Activated T-helper 1 cell treated with anti-CD3 and anti-CD28 coated beads, Interleukin-12 subunit alpha, Interleukin-12 subunit beta, Interleukin-2, Interleukin-4 antibody, amounts not matched to agents 30 ng/mL and 10 ng/mL and 1 ng/mL, durations not matched to agents 14 hours and 24 hours and 36 hours (primary cell): ENCODE results near the gene ATXN3. TPM values are rescaled to one million over a fixed set of nuclear protein-coding genes. Genes with fewer than 3 reads are reported as not detected.

ENCODE experiments used
- DNase-seq: peaks from one replicate; pipeline ENCODE4 v3.0.0; 2021; ENCODE audit warnings: low spot score
- H3K27ac Mint-ChIP-seq: one replicate; pipeline ENCODE4 v1.8.0; 2021; ENCODE audit warnings: mild to moderate bottlenecking, mixed read lengths
- H3K27me3 Mint-ChIP-seq: one replicate; pipeline ENCODE4 v1.8.0; 2022; ENCODE audit warnings: mild to moderate bottlenecking, moderate library complexity, mixed read lengths; ENCODE audit not compliant: insufficient read depth
- H3K36me3 Mint-ChIP-seq: one replicate; pipeline ENCODE4 v1.8.0; 2021; ENCODE audit warnings: low read depth, mixed read lengths
- H3K4me1 Mint-ChIP-seq: one replicate; pipeline ENCODE4 v1.8.0; 2021; ENCODE audit warnings: low read depth, mixed read lengths
- H3K4me3 Mint-ChIP-seq: one replicate; pipeline ENCODE4 v1.8.0; 2021; ENCODE audit warnings: mild to moderate bottlenecking, moderate library complexity, mixed read lengths
- H3K9me3 Mint-ChIP-seq: one replicate; pipeline ENCODE4 v1.8.0; 2021; ENCODE audit warnings: mixed read lengths
- intact Hi-C: fragments of 100-400 bp; cut with micrococcal nuclease; formaldehyde crosslinking; loops from one replicate; pipeline ENCODE4 v1.15.1; 2024
- total RNA-seq: library from RNA; stranded (reverse); gene quantifications from 2 replicates; pipeline ENCODE4 v1.2.3, GENCODE V29; 2022

Gene ATXN3
- total RNA-seq: 27.3 and 27.5 TPM in 2 replicates

DNA sequence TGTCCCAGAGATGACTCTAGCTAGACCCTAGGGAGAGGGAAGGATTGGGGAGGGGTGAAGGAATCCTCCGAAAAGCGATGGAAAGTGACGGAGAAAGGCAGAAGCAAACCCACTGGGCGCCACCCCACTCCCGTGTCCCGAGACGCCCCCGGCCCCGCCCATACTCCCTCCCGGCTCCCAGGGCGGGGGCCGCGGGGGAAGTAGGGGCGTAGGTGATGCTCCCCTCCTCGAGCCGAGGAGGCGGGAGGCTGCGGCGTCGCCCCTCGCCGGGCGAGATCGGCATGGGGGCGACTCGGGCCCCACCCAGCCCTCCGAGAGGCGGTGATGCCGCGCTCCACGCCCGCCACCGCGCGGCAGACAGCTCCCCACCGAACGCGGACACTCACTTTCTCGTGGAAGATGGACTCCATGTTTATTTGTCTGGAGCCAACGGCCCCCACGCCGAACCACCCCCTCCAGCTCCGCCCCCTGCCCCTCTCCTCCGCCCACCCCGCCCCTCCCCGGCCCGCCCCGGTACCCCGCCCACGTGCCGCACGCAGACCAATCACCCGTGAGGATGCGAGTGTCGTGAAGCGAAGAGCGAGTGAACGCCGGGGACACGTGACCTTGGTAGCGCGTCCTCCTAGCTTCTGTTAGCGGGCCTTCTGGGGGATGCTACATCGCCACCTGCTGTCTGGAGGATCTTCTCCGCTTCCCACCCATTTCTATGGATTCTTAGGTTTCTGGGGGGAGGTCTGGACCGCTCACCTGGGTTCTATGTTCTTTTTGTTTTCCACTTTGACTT lies at the start of gene ATXN3:
Gene ATXN3, minus strand, starts transcription at position 440 of the 784 bp plus-strand sequence. Its CDS starts 30 bp downstream, at position 410.
- H3K27ac Mint-ChIP-seq: peak within 1 kb of the TSS; percentile 97
- no peaks in the 10 kb centered on the region for H3K9me3 Mint-ChIP-seq
- H3K36me3 Mint-ChIP-seq: no peaks in the 10 kb centered on the region
- peak within 1 kb of the TSS; percentile 99 for H3K4me3 Mint-ChIP-seq
- peak; percentile 93 for DNase-seq
- H3K27me3 Mint-ChIP-seq: no peaks in the 10 kb centered on the region
- H3K4me1 Mint-ChIP-seq: peaks cover 42% of the 10 kb centered on the region
- intact Hi-C loops: loop anchor here (1.0 to 10.0 kb wide), 9 partner anchors 15 to 1279 kb away; partner anchors contain the start of genes CPSF2, GOLGA5, NDUFB1 and RPS6KA5

DNA sequence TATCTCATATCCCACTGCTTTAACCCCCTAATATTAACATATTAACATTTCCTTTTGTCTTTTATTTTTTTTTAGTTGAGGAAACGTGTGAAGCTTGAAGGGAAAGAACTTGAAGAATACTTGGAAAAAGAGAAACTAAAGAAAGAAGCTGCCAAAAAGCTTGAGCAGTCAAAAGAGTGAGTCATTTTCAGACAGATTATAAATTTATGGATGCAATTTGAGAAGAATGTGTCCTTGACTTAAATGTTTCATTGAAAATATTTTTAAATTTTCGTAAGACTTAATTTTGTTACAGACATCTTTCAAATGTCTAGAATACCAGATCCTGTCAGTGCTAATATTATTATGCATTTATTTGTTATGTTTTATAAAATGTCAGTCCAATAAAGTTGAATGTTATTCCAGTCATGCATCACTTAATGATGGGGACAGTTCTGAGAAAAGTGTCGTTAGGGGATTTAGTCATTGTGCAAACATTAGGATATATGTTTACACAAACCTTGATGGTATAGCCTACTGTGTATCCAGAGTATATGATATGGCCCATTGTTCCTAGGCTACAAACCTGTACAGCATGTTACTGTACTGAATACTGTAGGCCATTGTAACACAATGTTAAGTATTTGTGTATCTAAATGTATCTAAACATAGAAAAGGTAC lies 48.0 kb upstream of the ATXN3 start:
- no peak for DNase-seq
- Mint-ChIP-seq H3K27me3 (no peaks in the 10 kb centered on the region), H3K9me3 (no peaks in the 10 kb centered on the region), H3K36me3 (peaks cover 32% of the 10 kb centered on the region), H3K27ac (no peak overlapping the region), H3K4me3 (no peak overlapping the region), H3K4me1 (peaks cover 8% of the 10 kb centered on the region)
- intact Hi-C loops: no loop called here

DNA sequence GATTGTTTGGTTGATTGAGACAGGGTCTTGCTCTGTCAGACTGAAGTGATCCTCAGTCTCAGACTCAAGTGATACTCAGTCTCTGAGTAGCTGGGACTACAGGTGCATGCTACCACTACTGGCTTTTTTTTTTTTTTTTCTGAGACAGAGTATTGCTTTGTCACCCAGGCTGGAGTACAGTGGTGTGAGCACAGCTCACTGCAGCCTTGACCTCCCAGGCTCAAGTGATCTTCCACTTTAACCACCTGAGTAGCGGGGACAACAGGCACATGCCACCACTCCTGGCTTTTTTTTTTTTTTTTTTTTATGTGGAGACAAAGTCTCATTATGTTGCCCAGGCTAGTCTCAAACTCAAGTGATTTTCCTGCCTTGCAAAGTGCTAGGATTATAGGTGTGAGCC lies 47.2 kb upstream of the ATXN3 start:
- H3K36me3 Mint-ChIP-seq: peaks cover 32% of the 10 kb centered on the region
- H3K27me3 Mint-ChIP-seq: no peaks in the 10 kb centered on the region
- intact Hi-C loops: no loop called here
- no peaks in the 10 kb centered on the region for H3K9me3 Mint-ChIP-seq
- H3K4me1 Mint-ChIP-seq: peaks cover 8% of the 10 kb centered on the region
- H3K4me3 Mint-ChIP-seq: no peak overlapping the region
- no peak for DNase-seq
- no peak overlapping the region for H3K27ac Mint-ChIP-seq

DNA sequence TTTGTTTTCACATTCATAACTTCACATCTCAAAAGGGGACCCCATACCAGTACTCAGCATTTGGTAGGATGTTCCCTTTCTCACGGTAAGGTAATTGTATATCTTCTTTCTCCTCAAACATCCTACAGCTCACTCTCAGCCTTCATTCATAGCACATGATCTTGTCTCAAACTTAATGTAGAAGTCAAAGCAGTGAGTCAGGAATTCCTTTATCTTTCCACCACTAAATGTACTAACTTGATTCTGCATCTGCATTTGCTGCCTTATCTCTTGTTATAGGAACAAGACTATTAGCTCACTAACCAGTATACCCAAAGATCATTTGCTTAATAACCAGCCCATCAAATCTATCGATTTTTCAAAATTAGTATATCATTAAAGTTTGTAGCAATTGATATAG lies 38.3 kb upstream of the ATXN3 start:
- Mint-ChIP-seq H3K9me3 (no peaks in the 10 kb centered on the region), H3K36me3 (peaks cover 52% of the 10 kb centered on the region), H3K4me1 (peaks cover 10% of the 10 kb centered on the region), H3K27me3 (no peaks in the 10 kb centered on the region), H3K27ac (no peak overlapping the region), H3K4me3 (no peak overlapping the region)
- no peak for DNase-seq
- intact Hi-C loops: no loop called here

DNA sequence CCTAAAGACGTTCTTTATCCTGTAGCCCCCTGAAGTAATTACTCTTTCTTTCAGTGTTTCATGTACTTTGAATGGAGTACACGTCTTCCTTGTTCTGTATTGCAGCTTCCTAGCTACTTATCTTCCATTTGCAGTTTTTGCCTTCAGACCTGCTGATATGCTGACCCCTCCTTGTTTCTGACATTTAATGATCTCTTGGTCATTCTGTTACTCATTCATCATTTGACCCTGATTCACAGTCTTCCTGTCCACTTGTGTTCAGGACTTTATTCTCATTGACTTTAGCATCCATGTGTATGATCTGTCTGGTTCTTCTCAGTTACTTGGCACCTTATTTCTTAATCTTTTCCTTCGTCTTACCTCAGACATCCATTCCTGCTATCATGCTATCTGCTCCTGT lies 37.6 kb upstream of the ATXN3 start:
- H3K36me3 Mint-ChIP-seq: peaks cover 50% of the 10 kb centered on the region
- H3K27ac Mint-ChIP-seq: no peak overlapping the region
- H3K9me3 Mint-ChIP-seq: no peaks in the 10 kb centered on the region
- no peak for DNase-seq
- H3K27me3 Mint-ChIP-seq: no peaks in the 10 kb centered on the region
- H3K4me1 Mint-ChIP-seq: peaks cover 10% of the 10 kb centered on the region
- intact Hi-C loops: no loop called here
- no peak overlapping the region for H3K4me3 Mint-ChIP-seq

DNA sequence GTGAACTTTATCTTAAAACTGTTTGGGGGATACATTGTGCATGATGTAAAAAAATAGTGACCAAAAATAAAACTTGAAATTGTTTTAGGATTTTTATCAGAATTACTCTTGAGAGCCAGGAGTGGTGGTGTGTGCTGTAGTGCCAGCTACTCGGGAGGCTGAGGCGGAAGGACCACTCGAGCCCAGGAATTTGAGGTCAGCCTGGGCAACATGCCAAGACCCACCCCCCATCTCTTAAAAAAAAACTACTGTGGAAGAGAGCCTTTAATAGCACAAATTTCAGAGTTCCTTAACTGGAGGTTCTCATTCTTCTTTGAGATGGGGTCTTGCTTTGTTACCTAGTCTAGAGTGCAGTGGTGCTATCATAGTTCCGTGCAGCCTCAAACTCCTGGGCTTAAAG lies 36.9 kb upstream of the ATXN3 start:
- no peak overlapping the region for H3K4me3 Mint-ChIP-seq
- intact Hi-C loops: no loop called here
- H3K36me3 Mint-ChIP-seq: peaks cover 49% of the 10 kb centered on the region
- no peak for DNase-seq
- no peaks in the 10 kb centered on the region for H3K27me3 Mint-ChIP-seq
- peaks cover 10% of the 10 kb centered on the region for H3K4me1 Mint-ChIP-seq
- no peak overlapping the region for H3K27ac Mint-ChIP-seq
- no peaks in the 10 kb centered on the region for H3K9me3 Mint-ChIP-seq

DNA sequence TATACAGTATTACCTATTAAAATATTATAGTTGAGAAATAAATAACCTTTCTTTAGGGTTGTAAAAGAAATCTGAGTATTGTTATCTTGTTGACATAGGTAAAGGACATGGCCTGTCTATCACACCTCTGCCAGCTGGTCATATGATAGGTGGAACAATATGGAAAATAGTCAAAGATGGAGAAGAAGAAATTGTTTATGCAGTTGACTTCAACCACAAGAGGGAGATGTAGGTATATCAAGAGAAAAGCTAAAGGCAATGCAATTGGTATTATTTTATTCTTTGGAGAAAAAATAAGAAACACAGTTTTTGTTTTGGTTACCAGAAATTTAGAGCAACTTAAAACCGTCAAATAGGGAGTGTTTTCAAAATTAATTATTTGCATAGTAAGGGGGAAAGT lies 28.9 kb upstream of the ATXN3 start:
- no peaks in the 10 kb centered on the region for H3K9me3 Mint-ChIP-seq
- H3K27ac Mint-ChIP-seq: no peak overlapping the region
- DNase-seq: no peak
- intact Hi-C loops: loop anchor here (1.0 kb wide), 3 partner anchors 218 to 546 kb away; no protein-coding TSS in a partner anchor
- no peak overlapping the region for H3K4me3 Mint-ChIP-seq
- peaks cover 32% of the 10 kb centered on the region for H3K36me3 Mint-ChIP-seq
- H3K27me3 Mint-ChIP-seq: no peaks in the 10 kb centered on the region
- peaks cover 6% of the 10 kb centered on the region for H3K4me1 Mint-ChIP-seq

DNA sequence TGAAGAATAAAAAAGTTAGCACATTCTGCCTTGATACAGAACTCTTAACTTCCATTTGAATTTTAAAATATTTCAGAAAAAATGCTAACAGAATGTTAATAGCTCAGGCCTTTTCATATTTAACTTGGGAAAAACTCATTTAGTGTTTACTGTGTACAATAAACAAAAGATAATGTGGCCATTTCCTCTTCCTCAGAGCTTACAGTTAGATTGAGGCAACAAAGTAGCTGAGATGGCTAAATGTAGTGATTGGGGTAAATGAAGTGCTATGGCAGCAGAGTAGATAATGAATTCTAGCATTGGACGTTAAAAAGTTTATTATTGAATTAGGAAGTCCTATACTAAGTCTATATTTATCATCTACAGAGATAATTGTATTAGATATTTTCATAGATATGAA lies 28.1 kb upstream of the ATXN3 start:
- Mint-ChIP-seq H3K27me3 (no peaks in the 10 kb centered on the region), H3K4me3 (no peak overlapping the region), H3K9me3 (no peaks in the 10 kb centered on the region), H3K36me3 (peaks cover 36% of the 10 kb centered on the region), H3K4me1 (peaks cover 6% of the 10 kb centered on the region), H3K27ac (no peak overlapping the region)
- no peak for DNase-seq
- intact Hi-C loops: no loop called here

DNA sequence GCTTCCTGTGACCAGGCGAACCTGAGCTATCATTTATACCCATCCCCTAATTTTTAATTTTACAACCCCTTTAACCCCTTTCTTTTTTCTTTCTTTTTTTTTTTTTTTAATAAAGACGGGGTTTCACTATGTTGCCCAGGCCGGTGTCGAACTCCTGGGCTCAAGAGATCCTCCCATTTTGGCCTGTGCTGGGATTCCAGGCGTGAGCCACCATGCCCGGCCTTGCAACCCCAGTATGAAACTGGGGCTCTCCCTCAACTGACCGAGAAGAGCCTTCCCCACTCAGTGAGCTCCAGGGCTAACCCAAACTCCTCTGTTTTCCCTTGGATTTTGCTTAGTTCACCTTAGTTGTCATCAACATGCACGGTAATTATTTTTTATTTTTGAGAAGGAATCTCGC lies 16.4 kb upstream of the ATXN3 start:
- Mint-ChIP-seq H3K4me3 (peak overlapping the region; percentile 97), H3K36me3 (peaks cover 35% of the 10 kb centered on the region), H3K27me3 (no peaks in the 10 kb centered on the region), H3K9me3 (no peaks in the 10 kb centered on the region), H3K27ac (peak overlapping the region; percentile 100), H3K4me1 (peaks cover 38% of the 10 kb centered on the region)
- no peak for DNase-seq
- intact Hi-C loops: loop anchor here (5.0 kb wide), 4 partner anchors 80 to 1060 kb away; partner anchors contain the start of genes PPP4R3A, RPS6KA5 and TRIP11

DNA sequence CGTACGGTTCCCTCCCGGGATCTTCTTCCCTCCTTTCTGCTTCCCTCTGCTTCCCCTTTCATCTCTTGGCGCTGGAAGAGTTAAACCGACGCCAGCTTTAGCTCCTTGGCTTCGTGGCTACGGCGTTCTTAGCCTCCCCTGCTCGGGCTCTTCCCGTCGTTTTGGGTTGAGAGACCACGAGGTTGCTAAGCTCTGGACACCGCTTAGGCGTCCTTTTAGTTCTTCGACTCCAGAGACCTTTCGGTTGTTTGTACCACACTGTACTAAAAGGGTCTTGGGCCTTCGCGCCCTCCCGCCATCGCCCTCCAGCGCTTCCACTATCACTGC lies 15.9 kb upstream of the ATXN3 start:
- intact Hi-C loops: loop anchor here (5.0 kb wide), 4 partner anchors 80 to 1060 kb away; partner anchors contain the start of genes PPP4R3A, RPS6KA5 and TRIP11
- H3K9me3 Mint-ChIP-seq: no peaks in the 10 kb centered on the region
- H3K36me3 Mint-ChIP-seq: peaks cover 31% of the 10 kb centered on the region
- peak overlapping the region; percentile 100 for H3K27ac Mint-ChIP-seq
- no peak for DNase-seq
- no peaks in the 10 kb centered on the region for H3K27me3 Mint-ChIP-seq
- peak overlapping the region; percentile 97 for H3K4me3 Mint-ChIP-seq
- peaks cover 34% of the 10 kb centered on the region for H3K4me1 Mint-ChIP-seq

DNA sequence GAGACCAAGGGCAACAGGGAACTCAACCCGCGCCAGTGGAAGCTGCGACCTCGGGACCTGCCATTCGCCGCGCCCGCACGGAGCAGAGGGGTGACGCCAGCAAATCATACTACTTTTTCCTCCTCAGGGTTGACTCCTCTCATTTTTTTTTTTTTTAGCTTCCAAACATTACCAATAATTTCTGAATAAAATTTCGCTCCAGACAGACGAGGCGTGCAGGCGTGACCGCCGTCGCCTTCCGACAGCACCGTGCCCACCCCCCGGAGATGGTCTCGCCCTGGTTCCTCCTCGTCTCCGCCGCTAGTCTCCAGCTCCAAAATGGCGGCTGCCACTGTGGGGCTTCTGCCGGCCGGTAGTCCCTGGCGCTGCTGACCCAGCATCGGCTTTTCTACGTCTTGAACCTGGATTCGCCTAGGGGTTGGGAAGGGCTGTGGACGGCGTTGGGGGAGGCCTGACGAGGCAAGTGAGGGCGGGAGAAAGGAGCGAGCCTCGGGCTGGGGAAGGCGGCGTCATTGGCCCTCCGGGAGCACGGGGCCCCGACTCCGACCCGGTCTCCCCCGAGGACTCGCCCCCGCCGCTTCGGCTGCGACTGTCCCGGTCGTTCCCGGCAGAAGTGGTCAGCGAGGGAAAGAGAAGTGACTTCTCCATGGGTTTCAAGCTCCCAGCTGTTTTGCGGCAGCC lies 15.4 kb upstream of the ATXN3 start, which contains the start of the genes CPSF2 and NDUFB1:
Gene CPSF2, plus strand, starts transcription at position 300 of the 681 bp plus-strand sequence. CDS start 9,016 bp downstream, outside the sequence.
Gene NDUFB1, minus strand, starts transcription at position 37 of the 681 bp plus-strand sequence. CDS start 4,069 bp downstream, outside the sequence.
- Mint-ChIP-seq H3K4me1 (peaks cover 29% of the 10 kb centered on the region), H3K36me3 (peaks cover 29% of the 10 kb centered on the region), H3K27me3 (no peaks in the 10 kb centered on the region), H3K9me3 (no peaks in the 10 kb centered on the region), H3K27ac (peak within 1 kb of the TSS; percentile 100), H3K4me3 (peak within 1 kb of the TSS; percentile 97)
- intact Hi-C loops: loop anchor here (1.0 to 5.0 kb wide), 5 partner anchors 16 to 1060 kb away; partner anchors contain the start of genes ATXN3, PPP4R3A, RPS6KA5 and TRIP11
- DNase-seq: peak; percentile 80

DNA sequence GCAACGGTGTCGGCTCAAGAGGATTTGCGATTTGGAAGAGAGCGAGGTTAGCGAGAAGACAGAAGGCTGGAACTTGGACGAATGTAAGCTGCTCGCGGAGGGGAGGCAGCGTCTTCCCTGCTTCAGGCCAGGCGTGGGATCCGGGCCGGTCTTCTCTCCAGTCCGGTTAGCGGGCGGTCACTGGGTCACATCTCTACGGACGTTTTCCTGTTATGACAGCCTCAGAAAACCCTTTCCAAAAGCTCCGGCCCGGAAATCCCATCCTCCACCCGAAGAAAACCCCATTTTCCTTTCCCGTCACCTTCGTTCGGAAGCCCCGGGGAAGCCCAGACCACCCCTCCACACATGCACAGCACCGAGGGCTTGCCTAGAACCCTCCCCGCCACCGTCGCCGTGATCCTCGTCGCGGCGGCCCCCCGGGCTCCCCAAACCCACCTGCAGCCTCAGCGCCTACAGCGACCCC lies 14.9 kb upstream of the ATXN3 start:
- no peaks in the 10 kb centered on the region for H3K27me3 Mint-ChIP-seq
- intact Hi-C loops: loop anchor here (1.0 to 5.0 kb wide), 5 partner anchors 15 to 1059 kb away; partner anchors contain the start of genes ATXN3, PPP4R3A, RPS6KA5 and TRIP11
- peaks cover 28% of the 10 kb centered on the region for H3K4me1 Mint-ChIP-seq
- peak overlapping the region; percentile 100 for H3K27ac Mint-ChIP-seq
- H3K36me3 Mint-ChIP-seq: peaks cover 29% of the 10 kb centered on the region
- H3K9me3 Mint-ChIP-seq: no peaks in the 10 kb centered on the region
- DNase-seq: no peak
- peak overlapping the region; percentile 97 for H3K4me3 Mint-ChIP-seq
